ENCODE results near the gene SHANK3.

The SHANK3 gene

GRCh38 chr22:50670513-50670912 is 2.1 kb upstream of the SHANK3 start:
- POLR2A ChIA-PET = interaction anchor here (0.7 kb wide), 1 partner anchor 47 kb away, joined by 3 read pairs; no protein-coding TSS in a partner anchor

GRCh38 chr22:50670914-50671538 is 1.6 kb upstream of the SHANK3 start:
- H3K4me3 ChIP-seq (ENCODE audit: low read depth, low read length) = no peak overlapping the region
- ChIA-PET CTCF (no interaction called here), POLR2A (interaction anchor here (0.7 kb wide), 1 partner anchor 362 kb away, joined by 3 read pairs; no protein-coding TSS in a partner anchor)
- TF ChIP-seq ZNF549 (tag by site-specific recombination; IDR thresholded peaks at IDR 0.05) = no peak
- no peak for TF ChIP-seq HOXD13 (CRISPR knock-in tag; IDR thresholded peaks at IDR 0.05; ENCODE audit: borderline replicate concordance)
- no peak for TF ChIP-seq ZNF155 (tag by site-specific recombination; IDR thresholded peaks at IDR 0.05)
- TF ChIP-seq ZNF426 (tag by site-specific recombination; IDR thresholded peaks at IDR 0.05) = no peak
- TF ChIP-seq PRDM6 (tag by site-specific recombination; IDR thresholded peaks at IDR 0.05) = no peak
- TF ChIP-seq SP3 (tag by site-specific recombination; IDR thresholded peaks at IDR 0.05) = no peak
- TF ChIP-seq ZNF544 (tag by site-specific recombination; IDR thresholded peaks at IDR 0.05) = no peak
- TF ChIP-seq ZNF19 (tag by site-specific recombination; IDR thresholded peaks at IDR 0.05; ENCODE audit: low read depth) = no peak
- TF ChIP-seq KLF17 (tag by site-specific recombination; IDR thresholded peaks at IDR 0.05) = no peak
- H3K36me3 ChIP-seq (ENCODE audit: control insufficient read depth in 2 of 2, insufficient read depth in 1 of 2, low read length in 2 of 2) = no peaks in the 10 kb centered on the region
- H3K27ac ChIP-seq (ENCODE audit: extremely low read depth, low read depth, low read length) = no peak overlapping the region
- no peaks in the 10 kb centered on the region for H3K9me3 ChIP-seq (ENCODE audit: control insufficient read depth, insufficient read depth, low read depth, low read length)
- no peaks in the 10 kb centered on the region for H3K4me1 ChIP-seq (ENCODE audit: control insufficient read depth, insufficient read depth, low read length)

More at GRCh38 chr22:50670513-50670912, 2.1 kb upstream of the SHANK3 start:
- no peak for TF ChIP-seq KLF7 (tag by site-specific recombination; IDR thresholded peaks at IDR 0.05; ENCODE audit: borderline replicate concordance)
- 0 out of 2 replicates have a peak, but pooled peaks have one; percentile 43 for TF ChIP-seq ZSCAN30 (tag by site-specific recombination; IDR thresholded peaks at IDR 0.05)
- TF ChIP-seq GLIS2 (tag by site-specific recombination; IDR thresholded peaks at IDR 0.05) = peak; percentile 35; the same call in 1 of the 2 replicates
- TF ChIP-seq ZNF600 (tag by site-specific recombination; IDR thresholded peaks at IDR 0.05) = peak; percentile 82
- TF ChIP-seq, protein P1, sequence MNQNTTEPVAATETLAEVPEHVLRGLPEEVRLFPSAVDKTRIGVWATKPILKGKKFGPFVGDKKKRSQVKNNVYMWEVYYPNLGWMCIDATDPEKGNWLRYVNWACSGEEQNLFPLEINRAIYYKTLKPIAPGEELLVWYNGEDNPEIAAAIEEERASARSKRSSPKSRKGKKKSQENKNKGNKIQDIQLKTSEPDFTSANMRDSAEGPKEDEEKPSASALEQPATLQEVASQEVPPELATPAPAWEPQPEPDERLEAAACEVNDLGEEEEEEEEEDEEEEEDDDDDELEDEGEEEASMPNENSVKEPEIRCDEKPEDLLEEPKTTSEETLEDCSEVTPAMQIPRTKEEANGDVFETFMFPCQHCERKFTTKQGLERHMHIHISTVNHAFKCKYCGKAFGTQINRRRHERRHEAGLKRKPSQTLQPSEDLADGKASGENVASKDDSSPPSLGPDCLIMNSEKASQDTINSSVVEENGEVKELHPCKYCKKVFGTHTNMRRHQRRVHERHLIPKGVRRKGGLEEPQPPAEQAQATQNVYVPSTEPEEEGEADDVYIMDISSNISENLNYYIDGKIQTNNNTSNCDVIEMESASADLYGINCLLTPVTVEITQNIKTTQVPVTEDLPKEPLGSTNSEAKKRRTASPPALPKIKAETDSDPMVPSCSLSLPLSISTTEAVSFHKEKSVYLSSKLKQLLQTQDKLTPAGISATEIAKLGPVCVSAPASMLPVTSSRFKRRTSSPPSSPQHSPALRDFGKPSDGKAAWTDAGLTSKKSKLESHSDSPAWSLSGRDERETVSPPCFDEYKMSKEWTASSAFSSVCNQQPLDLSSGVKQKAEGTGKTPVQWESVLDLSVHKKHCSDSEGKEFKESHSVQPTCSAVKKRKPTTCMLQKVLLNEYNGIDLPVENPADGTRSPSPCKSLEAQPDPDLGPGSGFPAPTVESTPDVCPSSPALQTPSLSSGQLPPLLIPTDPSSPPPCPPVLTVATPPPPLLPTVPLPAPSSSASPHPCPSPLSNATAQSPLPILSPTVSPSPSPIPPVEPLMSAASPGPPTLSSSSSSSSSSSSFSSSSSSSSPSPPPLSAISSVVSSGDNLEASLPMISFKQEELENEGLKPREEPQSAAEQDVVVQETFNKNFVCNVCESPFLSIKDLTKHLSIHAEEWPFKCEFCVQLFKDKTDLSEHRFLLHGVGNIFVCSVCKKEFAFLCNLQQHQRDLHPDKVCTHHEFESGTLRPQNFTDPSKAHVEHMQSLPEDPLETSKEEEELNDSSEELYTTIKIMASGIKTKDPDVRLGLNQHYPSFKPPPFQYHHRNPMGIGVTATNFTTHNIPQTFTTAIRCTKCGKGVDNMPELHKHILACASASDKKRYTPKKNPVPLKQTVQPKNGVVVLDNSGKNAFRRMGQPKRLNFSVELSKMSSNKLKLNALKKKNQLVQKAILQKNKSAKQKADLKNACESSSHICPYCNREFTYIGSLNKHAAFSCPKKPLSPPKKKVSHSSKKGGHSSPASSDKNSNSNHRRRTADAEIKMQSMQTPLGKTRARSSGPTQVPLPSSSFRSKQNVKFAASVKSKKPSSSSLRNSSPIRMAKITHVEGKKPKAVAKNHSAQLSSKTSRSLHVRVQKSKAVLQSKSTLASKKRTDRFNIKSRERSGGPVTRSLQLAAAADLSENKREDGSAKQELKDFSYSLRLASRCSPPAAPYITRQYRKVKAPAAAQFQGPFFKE (tag by site-specific recombination; IDR thresholded peaks at IDR 0.05; ENCODE audit: borderline replicate concordance) = no peak
- peak; percentile 28; the same call in 1 of the 2 replicates for TF ChIP-seq GLIS1 (tag by site-specific recombination; IDR thresholded peaks at IDR 0.05)
- H3K36me3 ChIP-seq (ENCODE audit: control insufficient read depth in 2 of 2, insufficient read depth in 1 of 2, low read length in 2 of 2) = no peaks in the 10 kb centered on the region
- H3K27ac ChIP-seq (ENCODE audit: extremely low read depth, low read depth, low read length) = no peak overlapping the region
- H3K9me3 ChIP-seq (ENCODE audit: control insufficient read depth, insufficient read depth, low read depth, low read length) = no peaks in the 10 kb centered on the region
- no peak overlapping the region for H3K4me3 ChIP-seq (ENCODE audit: low read depth, low read length)
- H3K4me1 ChIP-seq (ENCODE audit: control insufficient read depth, insufficient read depth, low read length) = no peaks in the 10 kb centered on the region
- CTCF ChIA-PET = interaction anchor here (0.6 to 1.0 kb wide), 3 partner anchors 21 to 172 kb away, joined by 3 to 5 read pairs (median 4); no protein-coding TSS in a partner anchor
